ENCODE data around the gene FAM81A. TPM values are rescaled to one million over a fixed set of nuclear protein-coding genes. Genes with fewer than 3 reads are reported as not detected.

FAM81A gene
- polyA plus RNA-seq, 4 donors = 18.5 to 29.4 (median 18.8) TPM

- DNase-seq (ENCODE audit: low read depth in 4 of 4, low spot score in 2 of 4) = no peak
Measured at GRCh38 chr15:59536553-59536952, 98.6 kb downstream of the FAM81A start.

- no peak for DNase-seq (ENCODE audit: low read depth in 4 of 4, low spot score in 2 of 4)
Measured at GRCh38 chr15:59537403-59537802, 99.4 kb downstream of the FAM81A start.

GRCh38 chr15:59538494-59538893 is 100.5 kb downstream of the FAM81A start:
- DNase-seq (ENCODE audit: low read depth in 4 of 4, low spot score in 2 of 4) = no peak

- DNase-seq (ENCODE audit: low read depth in 4 of 4, low spot score in 2 of 4) = no peak
Measured at GRCh38 chr15:59539799-59540198, 101.8 kb downstream of the FAM81A start.

GRCh38 chr15:59540654-59541053 is 102.7 kb downstream of the FAM81A start:
- no peak for DNase-seq (ENCODE audit: low read depth in 4 of 4, low spot score in 2 of 4)

DNA sequence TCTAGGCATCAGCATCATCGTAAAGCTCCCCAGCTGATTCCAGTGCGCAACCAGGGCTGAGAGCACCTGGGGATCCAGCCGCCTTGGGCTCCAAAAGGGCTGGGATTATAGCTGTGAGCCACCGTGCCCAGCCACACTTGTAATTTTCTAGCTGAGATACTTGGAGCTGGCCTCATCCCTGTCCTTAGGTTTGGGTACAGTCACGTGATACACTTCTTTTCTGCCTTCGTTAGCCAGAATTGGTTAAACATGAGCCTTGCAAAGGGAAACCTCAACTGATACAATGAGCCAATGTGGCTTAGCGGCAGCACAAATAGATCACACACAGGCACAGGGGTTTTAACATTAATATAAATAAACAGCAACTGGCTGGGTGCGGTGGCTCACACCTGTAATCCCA is 103.8 kb downstream of the FAM81A start:
- DNase-seq (ENCODE audit: low read depth in 4 of 4, low spot score in 2 of 4) = no peak

DNA sequence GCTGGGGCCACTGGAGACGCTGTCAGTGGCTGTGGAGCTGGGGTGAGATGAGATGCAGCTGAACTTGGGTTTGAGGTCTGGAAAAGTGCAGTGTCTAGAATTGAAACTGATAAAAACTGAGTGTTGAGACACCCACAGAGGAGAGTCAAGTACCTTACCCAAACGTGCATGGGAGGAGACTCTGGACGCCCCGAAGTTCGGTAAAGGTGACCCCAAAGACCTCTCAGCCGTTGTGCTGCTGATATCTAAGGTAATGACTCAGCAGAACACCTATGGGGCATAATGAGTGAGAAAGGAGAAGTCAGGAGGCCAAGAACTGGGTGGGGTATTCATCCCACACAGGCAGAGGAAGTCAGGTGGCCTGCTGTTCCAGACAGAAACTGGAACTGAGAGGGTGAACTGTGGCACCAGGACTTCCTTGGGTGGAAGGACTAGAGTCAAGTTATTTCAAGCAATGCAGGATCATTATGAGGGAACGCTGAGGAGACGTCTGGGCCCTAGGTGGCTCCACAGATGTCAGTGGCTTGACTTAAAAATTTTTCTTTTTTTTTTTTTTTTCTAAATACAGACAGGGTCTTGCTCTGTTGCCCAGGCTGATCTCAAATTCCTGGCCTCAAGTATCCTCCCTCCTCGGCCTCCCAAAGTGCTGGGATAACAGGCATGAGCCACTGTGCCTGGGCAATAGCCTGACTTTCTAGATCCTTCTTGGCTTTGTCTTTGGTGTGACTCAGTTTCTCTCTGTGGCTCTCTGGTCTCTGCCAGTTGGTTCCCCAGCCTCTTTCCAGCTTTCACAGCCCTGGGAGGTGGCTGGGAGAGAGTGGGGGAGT is 105.9 kb downstream of the FAM81A start:
- no peak for DNase-seq (ENCODE audit: low read depth in 4 of 4, low spot score in 2 of 4)

DNA sequence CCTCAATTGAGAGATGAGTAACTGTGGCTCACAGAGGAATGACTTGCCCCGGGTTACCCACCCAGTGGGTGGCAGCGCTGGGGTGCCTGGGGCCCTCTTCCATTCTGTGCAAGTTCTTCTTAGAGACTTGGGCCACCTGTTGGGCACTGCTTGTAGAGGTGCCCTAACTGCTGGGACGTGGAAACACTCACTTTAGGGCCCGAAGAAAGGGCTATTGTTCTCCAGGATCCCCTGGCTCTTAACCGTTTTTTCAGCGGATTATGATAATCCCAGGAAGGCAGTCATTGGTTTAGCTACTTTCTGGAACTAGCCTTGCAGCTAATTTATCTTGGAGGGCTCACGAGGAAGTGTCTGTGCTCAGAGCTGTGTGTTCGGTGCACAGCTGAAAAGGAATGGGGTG is 107.6 kb downstream of the FAM81A start:
- no peak for DNase-seq (ENCODE audit: low read depth in 4 of 4, low spot score in 2 of 4)

DNA sequence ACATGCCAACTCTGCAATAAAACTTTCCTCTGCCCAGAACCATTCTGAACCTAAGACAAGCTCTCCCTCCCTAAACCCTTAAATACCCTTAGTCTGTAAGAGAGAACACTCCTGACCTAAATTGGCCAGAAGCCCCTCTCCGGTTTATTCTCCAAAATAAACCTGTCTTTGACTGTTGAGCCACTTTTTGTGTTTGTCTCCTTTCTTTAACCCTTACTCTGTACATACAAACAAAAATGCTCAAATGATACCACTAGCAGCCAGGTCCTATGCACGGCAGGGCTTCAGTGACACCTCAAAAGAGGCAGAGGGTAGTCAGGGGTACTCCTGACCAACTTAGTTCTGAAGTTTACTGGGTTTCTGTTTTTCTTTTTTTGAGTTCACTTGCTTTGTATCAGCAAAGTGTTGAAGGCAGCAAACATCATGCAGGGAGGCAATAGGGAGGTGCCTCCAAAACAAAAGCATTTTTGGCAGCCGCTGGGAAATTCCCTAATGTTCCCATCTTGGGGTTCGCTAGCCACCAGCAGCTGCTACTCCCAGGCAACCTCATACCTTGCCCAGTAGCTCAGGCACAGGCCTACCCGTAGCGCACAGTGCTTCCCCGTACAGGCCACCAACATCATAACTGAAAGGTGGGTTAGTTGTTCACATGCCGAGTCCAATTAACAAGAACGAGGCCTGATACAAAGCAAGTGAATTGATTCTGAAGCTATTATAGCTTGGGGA is 110.7 kb downstream of the FAM81A start:
- no peak for DNase-seq (ENCODE audit: low read depth in 4 of 4, low spot score in 2 of 4)

GRCh38 chr15:59549301-59550185 is 111.6 kb downstream of the FAM81A start:
- DNase-seq (ENCODE audit: low read depth in 4 of 4, low spot score in 2 of 4) = no peak

DNA sequence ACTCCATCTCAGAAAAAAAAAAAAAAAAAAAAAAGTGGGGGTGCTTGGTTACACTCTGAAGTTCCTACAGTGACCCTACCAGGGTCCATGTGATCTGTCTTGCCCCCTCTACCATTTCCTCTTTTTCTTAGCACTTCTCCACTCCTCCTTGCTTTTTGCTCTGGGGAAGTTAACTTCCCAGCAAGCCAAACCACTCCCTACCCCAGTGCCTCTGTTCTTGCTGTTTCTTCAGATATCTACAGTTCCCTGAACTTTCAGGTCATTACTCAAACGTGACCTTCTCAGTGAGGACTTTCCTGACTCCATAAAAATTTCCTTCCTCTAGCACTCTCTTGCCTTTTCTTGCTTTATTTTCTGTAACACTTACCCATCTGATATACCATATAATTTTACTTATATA is 112.5 kb downstream of the FAM81A start:
- DNase-seq (ENCODE audit: low read depth in 4 of 4, low spot score in 2 of 4) = no peak

DNA sequence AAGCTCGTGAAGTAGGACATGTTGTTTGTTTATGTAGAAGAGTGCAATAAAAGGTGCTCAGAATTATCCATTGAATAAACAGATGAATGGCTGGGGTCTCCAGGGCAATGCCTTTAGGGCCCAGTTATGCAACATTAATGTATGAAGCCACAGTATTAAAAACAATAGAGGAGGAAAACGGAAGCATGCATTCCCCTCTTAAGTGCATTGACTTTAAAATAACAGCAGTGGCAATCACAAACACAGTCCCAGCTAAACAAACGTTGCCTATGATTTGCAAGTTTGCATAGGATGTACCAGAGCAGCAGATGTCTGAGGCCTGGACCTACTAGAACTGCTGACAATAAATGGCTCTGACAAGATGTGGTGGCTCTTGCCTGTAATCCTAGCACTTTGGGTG is 113.0 kb downstream of the FAM81A start:
- DNase-seq (ENCODE audit: low read depth in 4 of 4, low spot score in 2 of 4) = no peak

DNA sequence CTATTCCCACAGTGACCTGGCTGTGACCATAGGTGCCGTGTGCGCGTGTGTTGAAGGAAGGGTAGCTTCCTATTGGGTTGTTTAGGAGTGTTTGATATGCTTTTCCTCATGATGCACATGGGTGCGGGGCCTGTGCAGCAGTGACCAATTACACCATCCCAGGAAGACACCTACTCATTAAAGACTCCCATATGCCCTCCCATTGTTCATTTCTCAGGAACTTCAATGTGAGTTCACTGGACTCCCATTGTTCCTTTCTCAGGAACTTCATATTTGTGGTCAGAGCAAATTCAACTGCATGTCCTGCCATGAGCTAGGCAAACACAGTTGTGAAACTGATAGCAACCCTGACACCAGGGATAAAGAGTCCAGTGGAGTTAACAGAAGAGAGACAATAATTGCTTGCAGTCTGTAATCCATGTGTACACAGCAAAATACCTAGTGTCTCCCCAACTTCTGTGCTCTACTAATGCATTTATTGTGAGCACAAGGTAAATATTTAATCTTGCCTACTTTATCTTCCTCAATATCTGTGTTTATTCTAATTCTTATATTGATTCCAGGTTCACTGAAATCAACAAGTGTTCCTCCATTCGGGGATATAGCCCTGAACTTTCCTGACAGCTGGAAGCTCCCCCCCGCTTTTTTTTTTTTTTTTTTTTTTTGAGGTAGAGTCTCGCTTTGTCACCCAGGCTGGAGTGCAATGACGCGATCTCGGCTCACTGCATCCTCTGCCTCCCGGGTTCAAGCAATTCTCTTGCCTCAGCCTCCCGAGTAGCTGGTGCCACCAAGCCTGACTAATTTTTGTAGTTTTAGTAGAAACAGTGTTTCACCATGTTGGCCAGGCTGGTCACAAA is 116.1 kb downstream of the FAM81A start:
- no peak for DNase-seq (ENCODE audit: low read depth in 4 of 4, low spot score in 2 of 4)

DNA sequence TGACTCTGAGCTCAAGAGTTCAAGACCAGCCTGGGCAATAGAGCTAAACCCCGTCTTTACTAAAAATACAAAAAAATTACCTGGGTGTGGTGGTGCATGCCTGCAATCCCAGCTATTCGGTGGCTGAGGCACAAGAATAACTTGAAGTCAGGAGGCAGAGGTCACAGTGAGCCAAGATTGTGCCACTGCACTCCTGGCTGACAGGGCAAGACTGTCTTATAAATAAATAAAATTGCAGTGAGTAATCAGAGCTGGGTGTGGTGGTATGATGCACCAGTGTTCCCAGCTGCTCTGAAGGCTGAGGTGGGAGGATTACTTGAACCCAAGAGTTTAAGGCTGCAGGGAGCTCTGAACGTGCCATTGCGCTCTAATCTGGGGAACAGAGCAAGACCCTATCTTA is 117.7 kb downstream of the FAM81A start:
- DNase-seq (ENCODE audit: low read depth in 4 of 4, low spot score in 2 of 4) = no peak

- no peak for DNase-seq (ENCODE audit: low read depth in 4 of 4, low spot score in 2 of 4)
Measured at GRCh38 chr15:59556380-59556779, 118.4 kb downstream of the FAM81A start.

DNA sequence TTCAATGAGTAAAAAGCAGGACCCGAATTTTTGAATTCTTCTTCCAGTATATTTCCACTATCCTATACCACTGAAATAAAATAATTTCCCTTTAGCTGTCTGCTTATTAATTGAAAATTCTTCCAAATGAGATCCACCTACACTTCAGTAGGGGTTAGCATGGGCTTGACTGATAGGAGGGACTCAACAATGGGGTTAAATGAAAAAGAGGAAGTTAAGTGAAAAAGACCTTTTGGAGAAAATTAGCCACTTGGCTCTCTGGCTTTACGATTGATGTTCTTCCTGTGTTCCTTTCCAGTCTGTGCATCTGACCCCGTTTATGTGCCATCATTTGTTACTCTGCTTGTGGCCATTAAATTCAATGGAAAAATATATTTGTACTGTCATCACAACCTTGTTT is 119.6 kb downstream of the FAM81A start:
- DNase-seq (ENCODE audit: low read depth in 4 of 4, low spot score in 2 of 4) = no peak

DNA sequence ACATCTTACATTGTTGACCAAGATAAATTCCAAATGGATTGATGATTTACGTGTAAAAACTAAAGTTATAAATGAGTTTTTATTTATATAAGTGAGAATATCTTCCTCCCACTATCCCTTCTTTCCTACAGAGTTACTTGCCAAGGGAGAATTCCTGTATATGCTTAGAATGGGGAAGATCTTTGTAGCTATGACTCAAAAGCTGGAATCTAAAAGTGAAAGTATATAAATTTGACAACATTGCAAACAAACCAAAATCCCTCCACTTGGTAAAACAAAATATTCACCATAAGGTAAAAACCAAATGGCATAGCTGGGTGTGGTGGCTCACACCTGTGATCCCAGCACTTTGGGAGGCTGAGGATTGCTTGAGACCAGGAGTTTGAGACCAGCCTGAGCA is 120.9 kb downstream of the FAM81A start:
- DNase-seq (ENCODE audit: low read depth in 4 of 4, low spot score in 2 of 4) = no peak

GRCh38 chr15:59561547-59561946 is 123.6 kb downstream of the FAM81A start:
- DNase-seq (ENCODE audit: low read depth in 4 of 4, low spot score in 2 of 4) = no peak

DNA sequence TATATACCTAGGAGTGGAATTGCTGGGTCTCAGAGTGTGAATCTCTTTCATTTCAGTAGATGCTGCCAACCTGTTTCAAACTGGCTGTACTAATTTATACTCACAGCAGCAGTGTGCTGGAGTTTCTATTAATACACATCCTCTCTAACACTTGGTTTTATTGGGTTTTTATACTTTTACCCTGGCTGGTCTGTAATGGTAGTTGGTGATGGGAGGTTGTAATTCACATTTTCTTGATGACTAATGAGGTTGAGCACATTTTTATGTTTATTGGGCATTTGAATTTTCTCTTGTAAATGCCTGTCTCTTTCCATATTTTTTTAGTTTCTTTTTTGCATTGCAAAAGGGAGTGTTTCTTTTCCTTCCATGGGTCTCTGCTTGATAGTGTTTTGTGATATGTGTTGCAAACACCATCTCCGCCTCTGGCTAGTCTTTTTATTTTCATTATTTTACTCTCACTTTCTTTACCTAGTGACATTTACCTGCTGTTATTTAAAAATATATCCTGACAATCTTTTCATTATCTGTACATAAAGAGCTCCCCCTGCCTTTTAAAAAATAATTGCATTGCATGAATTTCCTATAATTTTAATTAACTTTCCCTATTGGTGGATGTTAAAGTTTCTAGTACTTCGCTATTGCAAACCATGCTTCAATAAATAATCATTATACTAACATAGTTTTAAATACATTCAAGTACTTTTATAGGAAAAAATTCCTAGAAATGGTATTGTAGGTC is 124.6 kb downstream of the FAM81A start:
- DNase-seq (ENCODE audit: low read depth in 4 of 4, low spot score in 2 of 4) = no peak

GRCh38 chr15:59565299-59565698 is 127.3 kb downstream of the FAM81A start:
- DNase-seq (ENCODE audit: low read depth in 4 of 4, low spot score in 2 of 4) = no peak

All from left renal cortex interstitium (tissue), 4 donors.